Tibial nerve (tissue), 3 donors: ENCODE data around the gene RARA.

ENCODE experiments used
- CTCF ChIP-seq, 5 experiments: fragments of 200-600 bp in 3 of 5; fragments of 450-650 bp in 2 of 5; sonication (generic) in 3 of 5; IDR thresholded peaks; one replicate each; pipeline ENCODE4 v1.5.1; 2016 to 2019; ENCODE audit warnings: antibody characterized with exemption in 5 of 5, mild to moderate bottlenecking in 3 of 5, moderate library complexity in 2 of 5
- POLR2A ChIP-seq, 2 donors: fragments of 450-650 bp; IDR thresholded peaks; one replicate each; pipeline ENCODE4 v1.6.1; 2017; ENCODE audit warnings: antibody characterized with exemption in 2 of 2, mild to moderate bottlenecking in 2 of 2, moderate library complexity in 2 of 2

- TF ChIP-seq POLR2A (IDR thresholded peaks at IDR 0.05) (no peak), CTCF (IDR thresholded peaks at IDR 0.05) (no peak)
Measured at GRCh38 chr17:40345994-40346764, 37.2 kb downstream of the RARA start.
